OCI-LY7 (cell line): ENCODE measurements around the gene ADAMTSL2.

Source experiments
- EZH2phosphoT487 ChIP-seq: fragments of 200-600 bp; sonication (generic); IDR thresholded peaks from 2 replicates; pipeline ENCODE4 v1.6.1; 2018; ENCODE audit warnings: low read depth, borderline replicate concordance, mild to moderate bottlenecking, mixed run types, antibody characterized with exemption, low read length, moderate library complexity, mixed read lengths
- TF ChIP-seq, protein P1 (sequence below): fragments of 200-600 bp; sonication (generic); conservative IDR thresholded peaks from 2 replicates; pipeline ENCODE4 v1.5.1; 2014; ENCODE audit warnings: mild to moderate bottlenecking, antibody characterized with exemption, low read length, moderate library complexity, mixed read lengths

DNA sequence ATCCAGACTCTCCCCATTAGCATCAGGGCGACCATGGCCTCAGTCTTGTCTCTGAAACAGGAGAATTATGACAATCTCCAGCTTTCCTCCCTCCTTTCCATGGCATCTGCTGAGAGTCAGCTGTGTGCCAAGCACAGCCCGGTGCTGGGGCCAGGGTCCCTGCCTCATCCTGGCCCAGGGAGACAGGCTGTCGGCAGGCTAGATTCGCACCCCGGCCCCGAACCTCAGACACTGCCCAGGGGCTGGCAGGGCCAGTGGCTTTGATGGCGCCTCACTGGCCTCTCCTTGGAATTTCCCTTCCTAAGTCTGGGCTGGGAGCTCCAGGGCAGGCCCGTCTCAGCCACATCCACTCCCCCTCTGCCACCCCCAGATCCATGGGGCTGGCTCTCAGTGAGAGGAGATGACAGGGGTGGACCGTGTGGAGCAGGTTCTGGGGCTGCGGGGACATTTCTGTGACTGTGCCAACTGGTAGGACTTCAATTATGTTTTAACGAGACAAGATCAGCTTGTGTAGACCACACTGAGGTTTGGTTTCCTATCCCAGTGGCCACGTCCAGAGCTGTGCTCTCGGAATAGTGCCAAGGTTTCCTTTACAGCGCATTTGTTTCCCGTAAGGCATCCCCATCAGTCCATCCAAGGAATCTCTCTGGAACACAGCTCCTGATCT, 59.2 kb downstream of the ADAMTSL2 start:
- TF ChIP-seq, protein P1, sequence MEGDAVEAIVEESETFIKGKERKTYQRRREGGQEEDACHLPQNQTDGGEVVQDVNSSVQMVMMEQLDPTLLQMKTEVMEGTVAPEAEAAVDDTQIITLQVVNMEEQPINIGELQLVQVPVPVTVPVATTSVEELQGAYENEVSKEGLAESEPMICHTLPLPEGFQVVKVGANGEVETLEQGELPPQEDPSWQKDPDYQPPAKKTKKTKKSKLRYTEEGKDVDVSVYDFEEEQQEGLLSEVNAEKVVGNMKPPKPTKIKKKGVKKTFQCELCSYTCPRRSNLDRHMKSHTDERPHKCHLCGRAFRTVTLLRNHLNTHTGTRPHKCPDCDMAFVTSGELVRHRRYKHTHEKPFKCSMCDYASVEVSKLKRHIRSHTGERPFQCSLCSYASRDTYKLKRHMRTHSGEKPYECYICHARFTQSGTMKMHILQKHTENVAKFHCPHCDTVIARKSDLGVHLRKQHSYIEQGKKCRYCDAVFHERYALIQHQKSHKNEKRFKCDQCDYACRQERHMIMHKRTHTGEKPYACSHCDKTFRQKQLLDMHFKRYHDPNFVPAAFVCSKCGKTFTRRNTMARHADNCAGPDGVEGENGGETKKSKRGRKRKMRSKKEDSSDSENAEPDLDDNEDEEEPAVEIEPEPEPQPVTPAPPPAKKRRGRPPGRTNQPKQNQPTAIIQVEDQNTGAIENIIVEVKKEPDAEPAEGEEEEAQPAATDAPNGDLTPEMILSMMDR = no peak
- TF ChIP-seq EZH2phosphoT487 = no peak
